ENCODE measurements around the gene KRTAP1-4. TPM values are rescaled to one million over a fixed set of nuclear protein-coding genes. Genes with fewer than 3 reads are reported as not detected.
"Not testable (repeated sequence)": the region's sequence is repeated elsewhere in the genome, so short reads cannot be mapped to it uniquely, and the experiment has no call there.

The KRTAP1-4 gene
- total RNA-seq, 1 donor from 2014 or later, result not detected

GRCh38 chr17:41067281-41067680 is 37.3 kb upstream of the KRTAP1-4 start:
- TF ChIP-seq CTCF (IDR thresholded peaks at IDR 0.05), result no peak
- Histone ChIP-seq H3K4me3 (no peak overlapping the region), H3K9me3 (no peaks in the 10 kb centered on the region), H3K27ac (no peak overlapping the region), H3K4me1 (no peaks in the 10 kb centered on the region), H3K36me3 (no peaks in the 10 kb centered on the region), H3K27me3 (ENCODE audit: low read depth) (peaks cover under 1% of the 10 kb centered on the region)
- no peak for DNase-seq
- intact Hi-C loops (cut with DNase I), result no loop called here
- no peak for ATAC-seq

- Histone ChIP-seq H3K4me1 (no peaks in the 10 kb centered on the region), H3K9me3 (no peaks in the 10 kb centered on the region), H3K27ac (no peak within 1 kb of the TSS), H3K36me3 (no peaks in the 10 kb centered on the region), H3K27me3 (ENCODE audit: low read depth) (peaks cover 10% of the 10 kb centered on the region), H3K4me3 (no peak within 1 kb of the TSS)
- intact Hi-C loops (cut with DNase I), result no loop called here
- DNase-seq (no peak), ATAC-seq (no peak)
- TF ChIP-seq CTCF (IDR thresholded peaks at IDR 0.05), result no peak
These were observed 36.0 kb upstream of the KRTAP1-4 start, which contains the start of gene KRTAP2-4 for GRCh38 chr17:41065829-41066624. Gene KRTAP2-4 (minus strand): TSS chr17:41065879. CDS start chr17:41065845, 34 bp downstream.

GRCh38 chr17:41065016-41065689 is 35.2 kb upstream of the KRTAP1-4 start:
- H3K27me3 ChIP-seq (ENCODE audit: low read depth), result peaks cover 16% of the 10 kb centered on the region
- H3K36me3 ChIP-seq; ATAC-seq; H3K27ac ChIP-seq; H3K4me1 ChIP-seq; DNase-seq; H3K9me3 ChIP-seq; H3K4me3 ChIP-seq; intact Hi-C loops (cut with DNase I): not testable (repeated sequence)

- DNase-seq (no peak), ATAC-seq (no peak)
- no peak for TF ChIP-seq CTCF (IDR thresholded peaks at IDR 0.05)
These were observed 34.3 kb upstream of the KRTAP1-4 start for GRCh38 chr17:41064301-41064700.

GRCh38 chr17:41063449-41063848 is 33.5 kb upstream of the KRTAP1-4 start:
- Histone ChIP-seq H3K27me3 (ENCODE audit: low read depth) (peaks cover 27% of the 10 kb centered on the region), H3K27ac (no peak overlapping the region), H3K9me3 (no peaks in the 10 kb centered on the region), H3K4me1 (no peaks in the 10 kb centered on the region), H3K36me3 (no peaks in the 10 kb centered on the region), H3K4me3 (no peak overlapping the region)
- no peak for TF ChIP-seq CTCF (IDR thresholded peaks at IDR 0.05)
- ATAC-seq, result no peak
- DNase-seq, result no peak
- intact Hi-C loops (cut with DNase I), result no loop called here

More at GRCh38 chr17:41064301-41064700, 34.3 kb upstream of the KRTAP1-4 start:
- peaks cover 19% of the 10 kb centered on the region for H3K27me3 ChIP-seq (ENCODE audit: low read depth)
- no peaks in the 10 kb centered on the region for H3K36me3 ChIP-seq
- intact Hi-C loops (cut with DNase I), result no loop called here
- no peak overlapping the region for H3K4me3 ChIP-seq
- H3K27ac ChIP-seq, result no peak overlapping the region
- H3K9me3 ChIP-seq, result no peaks in the 10 kb centered on the region
- H3K4me1 ChIP-seq, result no peaks in the 10 kb centered on the region

GRCh38 chr17:41061964-41062363 is 32.0 kb upstream of the KRTAP1-4 start:
- no peak overlapping the region for H3K27ac ChIP-seq
- no peaks in the 10 kb centered on the region for H3K9me3 ChIP-seq
- peaks cover 28% of the 10 kb centered on the region for H3K27me3 ChIP-seq (ENCODE audit: low read depth)
- ATAC-seq (no peak), DNase-seq (no peak)
- TF ChIP-seq CTCF (IDR thresholded peaks at IDR 0.05), result no peak
- H3K4me1 ChIP-seq, result no peaks in the 10 kb centered on the region
- no peaks in the 10 kb centered on the region for H3K36me3 ChIP-seq
- intact Hi-C loops (cut with DNase I), result no loop called here
- H3K4me3 ChIP-seq, result no peak overlapping the region
